MCF 10A (cell line): ENCODE data around the gene TDRD9. TPM values are rescaled to one million over a fixed set of nuclear protein-coding genes. Genes with fewer than 3 reads are reported as not detected.

Source experiments
- BruUV-seq: library from RNA; stranded (reverse); fragments of 400-500 nt; replicated peaks from 2 replicates; lab custom pipeline; 2021; lab: Mats Ljungman, UMichigan
- CTCF ChIA-PET: fragments of 300-600 bp; sonication (Branson Sonifier 250); formaldehyde crosslinking; extraction: SDS; loops from one replicate; lab custom pipeline; 2021; ENCODE audit warnings: antibody characterized with exemption, inconsistent platforms; lab: Yijun Ruan, JAX
- POLR2A ChIA-PET: fragments of 300-600, 350-650 bp; sonication (Branson Sonifier 250); formaldehyde crosslinking; extraction: SDS; loops from one replicate; lab custom pipeline; 2020; ENCODE audit warnings: antibody characterized with exemption, inconsistent platforms; lab: Yijun Ruan, JAX
- DNase-seq: peaks from one replicate; pipeline ENCODE4 v3.0.0-alpha.2; 2018; ENCODE audit not compliant: unreplicated experiment
- H3K27ac Mint-ChIP-seq: one replicate; pipeline ENCODE4 v1.8.0; 2022; ENCODE audit warnings: mild to moderate bottlenecking, low read depth, mixed read lengths; ENCODE audit not compliant: unreplicated experiment
- H3K27me3 Mint-ChIP-seq: one replicate; pipeline ENCODE4 v1.8.0; 2022; ENCODE audit warnings: mixed read lengths; ENCODE audit not compliant: insufficient read depth, unreplicated experiment
- H3K36me3 Mint-ChIP-seq: one replicate; pipeline ENCODE4 v1.8.0; 2022; ENCODE audit warnings: mild to moderate bottlenecking, moderate library complexity, mixed read lengths; ENCODE audit not compliant: insufficient read depth, unreplicated experiment
- H3K4me1 Mint-ChIP-seq: one replicate; pipeline ENCODE4 v1.8.0; 2022; ENCODE audit warnings: mixed read lengths; ENCODE audit not compliant: insufficient read depth, unreplicated experiment
- H3K4me3 Mint-ChIP-seq: one replicate; pipeline ENCODE4 v1.8.0; 2022; ENCODE audit warnings: mild to moderate bottlenecking, moderate library complexity, mixed read lengths; ENCODE audit not compliant: unreplicated experiment
- H3K9me3 Mint-ChIP-seq: one replicate; pipeline ENCODE4 v1.8.0; 2022; ENCODE audit warnings: mixed read lengths; ENCODE audit not compliant: unreplicated experiment
- intact Hi-C: fragments of 100-400 bp; cut with micrococcal nuclease; formaldehyde crosslinking; loops from 2 replicates; pipeline ENCODE4 v1.14.1; 2022
- total RNA-seq: library from RNA; stranded (reverse); gene quantifications from 2 replicates; pipeline ENCODE4 v1.2.3, GENCODE V29; 2022
- TF ChIP-seq, protein P1 (sequence below): fragments of 200-600 bp; IDR thresholded peaks from one replicate; pipeline ENCODE4 v1.8.0; 2022; ENCODE audit warnings: antibody characterized with exemption, mild to moderate bottlenecking; ENCODE audit not compliant: unreplicated experiment

TDRD9 gene
- total RNA-seq, 1 experiment from 2014 or later, result 0.40 TPM

DNA sequence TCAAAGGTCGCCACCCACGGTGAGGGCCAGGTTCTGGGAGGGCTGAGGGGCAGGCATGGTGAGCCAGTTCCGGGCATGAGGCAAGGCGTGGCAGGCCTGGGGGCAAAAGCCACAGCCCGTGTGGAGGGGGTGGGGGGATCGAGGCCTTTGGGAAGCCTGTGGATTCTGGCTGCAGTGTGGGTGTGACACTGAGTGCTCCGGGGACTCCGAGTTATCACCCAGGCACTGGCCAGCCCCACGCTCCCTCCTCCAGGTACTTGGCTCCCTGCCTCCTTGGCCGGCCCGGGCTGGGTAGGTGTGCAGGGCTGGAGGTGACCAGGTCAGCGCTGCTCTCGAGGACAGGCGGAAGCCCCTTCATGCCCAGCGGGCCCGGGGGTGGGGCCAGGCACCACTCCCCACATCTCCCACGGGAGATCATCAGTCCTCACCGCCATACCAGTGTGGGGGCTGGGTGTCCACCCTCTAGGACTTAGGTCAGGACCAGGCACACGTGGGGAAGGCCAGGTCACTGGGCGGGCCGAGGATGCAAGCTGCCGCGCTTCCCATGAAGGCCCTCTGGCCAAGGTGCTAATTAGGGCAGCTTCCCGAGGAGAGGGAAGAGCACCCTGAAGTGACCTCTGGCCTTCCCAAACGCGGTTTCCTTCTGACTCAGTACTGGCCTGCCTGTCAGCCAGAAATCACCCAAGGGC is 34.1 kb upstream of the TDRD9 start:
- Mint-ChIP-seq H3K27me3 (no peaks in the 10 kb centered on the region), H3K4me3 (no peak overlapping the region), H3K36me3 (no peaks in the 10 kb centered on the region), H3K4me1 (peaks cover 17% of the 10 kb centered on the region), H3K9me3 (peaks cover 8% of the 10 kb centered on the region), H3K27ac (no peak overlapping the region)
- DNase-seq, result no peak
- intact Hi-C loops, result no loop called here
- BruUV-seq, result no TSS peak
- POLR2A ChIA-PET, result no interaction called here
- CTCF ChIA-PET, result no interaction called here
- TF ChIP-seq, protein P1, sequence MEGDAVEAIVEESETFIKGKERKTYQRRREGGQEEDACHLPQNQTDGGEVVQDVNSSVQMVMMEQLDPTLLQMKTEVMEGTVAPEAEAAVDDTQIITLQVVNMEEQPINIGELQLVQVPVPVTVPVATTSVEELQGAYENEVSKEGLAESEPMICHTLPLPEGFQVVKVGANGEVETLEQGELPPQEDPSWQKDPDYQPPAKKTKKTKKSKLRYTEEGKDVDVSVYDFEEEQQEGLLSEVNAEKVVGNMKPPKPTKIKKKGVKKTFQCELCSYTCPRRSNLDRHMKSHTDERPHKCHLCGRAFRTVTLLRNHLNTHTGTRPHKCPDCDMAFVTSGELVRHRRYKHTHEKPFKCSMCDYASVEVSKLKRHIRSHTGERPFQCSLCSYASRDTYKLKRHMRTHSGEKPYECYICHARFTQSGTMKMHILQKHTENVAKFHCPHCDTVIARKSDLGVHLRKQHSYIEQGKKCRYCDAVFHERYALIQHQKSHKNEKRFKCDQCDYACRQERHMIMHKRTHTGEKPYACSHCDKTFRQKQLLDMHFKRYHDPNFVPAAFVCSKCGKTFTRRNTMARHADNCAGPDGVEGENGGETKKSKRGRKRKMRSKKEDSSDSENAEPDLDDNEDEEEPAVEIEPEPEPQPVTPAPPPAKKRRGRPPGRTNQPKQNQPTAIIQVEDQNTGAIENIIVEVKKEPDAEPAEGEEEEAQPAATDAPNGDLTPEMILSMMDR, result no peak

- no peak overlapping the region for H3K4me3 Mint-ChIP-seq
- DNase-seq, result no peak
- H3K36me3 Mint-ChIP-seq, result no peaks in the 10 kb centered on the region
- ChIA-PET POLR2A (no interaction called here), CTCF (no interaction called here)
- intact Hi-C loops, result no loop called here
- BruUV-seq, result no TSS peak
- TF ChIP-seq, protein P1, result no peak
- H3K27ac Mint-ChIP-seq, result no peak overlapping the region
- H3K27me3 Mint-ChIP-seq, result no peaks in the 10 kb centered on the region
- peaks cover 8% of the 10 kb centered on the region for H3K9me3 Mint-ChIP-seq
- peaks cover 12% of the 10 kb centered on the region for H3K4me1 Mint-ChIP-seq
Observed at GRCh38 chr14:103894723-103895059, 33.6 kb upstream of the TDRD9 start.

DNA sequence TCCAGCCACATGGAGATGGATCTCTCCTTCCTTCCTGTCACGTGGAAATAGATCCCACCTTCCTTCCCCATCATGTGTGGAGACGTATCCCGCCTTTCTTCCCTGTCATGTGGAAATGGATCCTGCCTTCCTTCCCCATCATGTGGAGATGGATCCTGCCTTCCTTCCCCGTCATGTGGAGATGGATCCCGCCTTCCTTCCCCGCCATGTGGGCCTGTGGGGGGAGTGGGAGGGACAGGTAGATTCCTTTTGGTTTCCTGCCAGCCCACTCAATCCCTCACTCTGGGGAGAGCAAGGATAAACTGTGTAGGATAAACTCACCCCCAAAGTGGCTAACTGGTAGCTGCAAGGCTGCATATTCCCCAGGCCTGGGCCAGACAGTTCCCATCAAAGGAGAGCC is 31.7 kb upstream of the TDRD9 start:
- CTCF ChIA-PET, result interaction anchor here (0.6 to 1.2 kb wide), 2 partner anchors 18 to 88 kb away, joined by 3 to 5 read pairs; no protein-coding TSS in a partner anchor
- intact Hi-C loops, result no loop called here

More for the DNA sequence above, 31.7 kb upstream of the TDRD9 start:
- Mint-ChIP-seq H3K27ac (no peak overlapping the region), H3K27me3 (no peaks in the 10 kb centered on the region), H3K36me3 (no peaks in the 10 kb centered on the region), H3K4me3 (no peak overlapping the region), H3K9me3 (peaks cover 8% of the 10 kb centered on the region), H3K4me1 (peaks cover 9% of the 10 kb centered on the region)
- TF ChIP-seq, protein P1, result no peak
- DNase-seq, result no peak
- POLR2A ChIA-PET, result interaction anchor here (0.5 to 0.6 kb wide), 3 partner anchors 57 to 173 kb away, joined by 3 to 6 read pairs (median 3); no protein-coding TSS in a partner anchor
- no TSS peak for BruUV-seq
